HG03342 (cell line): ENCODE measurements around the gene PLCL2.

Source experiments
- ATAC-seq: cut with Tn5 transposase; IDR thresholded peaks from one replicate; pipeline ENCODE4 v1.9.1; 2021; ENCODE audit warnings: mild to moderate bottlenecking, moderate library complexity; ENCODE audit not compliant: unreplicated experiment

PLCL2 gene

DNA sequence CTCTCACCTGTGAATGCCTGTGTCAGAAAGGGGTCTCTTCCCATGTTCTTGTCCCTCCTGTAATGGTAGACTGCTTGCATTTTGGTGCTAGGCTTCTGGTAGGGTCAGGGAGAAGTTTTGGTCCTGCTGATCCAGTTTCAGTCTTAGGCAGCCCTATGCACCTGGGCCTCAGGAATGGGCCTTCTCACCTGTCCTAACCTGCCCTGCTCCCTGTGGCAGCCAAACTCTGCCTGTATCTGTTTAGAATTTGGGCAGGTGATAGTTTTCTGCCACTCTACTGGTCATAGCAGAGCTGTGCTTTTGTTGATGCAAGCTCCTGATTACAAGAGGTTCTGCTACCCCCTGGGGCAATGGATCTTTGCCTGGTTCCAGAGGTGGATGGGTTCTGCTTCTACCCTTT lies 118.7 kb downstream of the PLCL2 start:
- no peak for ATAC-seq

DNA sequence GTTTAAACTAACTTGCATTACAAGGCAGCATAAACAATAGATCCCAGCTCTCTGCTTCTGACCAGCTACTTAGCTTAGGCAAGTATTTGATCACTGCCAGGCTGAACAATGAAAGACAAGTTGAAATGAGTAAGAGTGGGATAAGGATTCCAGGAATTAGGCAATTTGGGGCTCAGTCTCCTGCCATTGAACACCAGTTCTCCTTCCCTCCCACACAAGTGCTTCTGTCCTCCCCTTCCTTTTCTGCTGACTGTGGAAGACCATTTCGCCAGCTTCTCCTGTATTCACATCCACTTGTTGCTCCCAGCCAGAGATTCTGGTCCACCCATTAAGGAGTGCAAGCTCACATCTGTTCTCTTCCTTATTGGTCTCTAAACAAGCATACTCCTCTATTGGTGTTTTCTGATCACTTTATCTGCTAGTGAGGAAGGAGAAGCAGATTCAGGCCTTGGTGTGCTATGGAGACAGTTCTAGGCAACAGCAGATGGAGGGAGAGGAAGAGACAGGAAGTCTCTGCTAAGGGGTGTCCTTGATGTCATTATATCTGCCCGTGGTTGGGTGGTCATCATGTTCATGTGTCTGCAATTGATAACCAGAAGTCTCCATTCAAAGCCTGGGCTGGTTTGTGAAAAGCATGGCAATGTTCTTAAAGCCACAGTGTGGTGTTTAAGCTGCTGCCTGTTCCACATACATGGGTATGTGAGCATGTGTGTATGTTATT lies 121.5 kb downstream of the PLCL2 start:
- ATAC-seq = no peak

- ATAC-seq = no peak
These were observed 122.5 kb downstream of the PLCL2 start for GRCh38 chr3:17007284-17007683.

GRCh38 chr3:17009826-17010225 lies 125.1 kb downstream of the PLCL2 start:
- ATAC-seq = no peak

- no peak for ATAC-seq
These were observed 127.1 kb downstream of the PLCL2 start for GRCh38 chr3:17011728-17012338.

DNA sequence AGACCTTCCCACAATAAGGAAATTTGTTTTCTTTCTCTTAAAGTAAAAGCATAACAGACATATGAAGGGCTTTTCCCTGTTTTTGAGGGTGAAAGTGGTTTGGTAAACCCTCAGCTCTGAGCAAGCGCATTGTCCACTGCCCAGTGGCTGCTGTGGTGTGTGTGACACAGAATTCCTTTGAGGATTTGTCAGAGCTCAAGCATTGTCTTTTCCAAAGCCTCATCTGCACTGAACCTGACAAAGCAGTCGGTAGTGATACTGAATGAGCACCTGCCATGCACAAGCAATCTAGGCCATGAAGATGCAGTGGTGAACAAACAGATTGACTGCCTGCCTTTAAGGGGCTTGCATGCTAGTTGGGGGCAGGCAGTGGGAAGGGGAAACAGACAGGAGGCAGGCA lies 128.3 kb downstream of the PLCL2 start:
- ATAC-seq = no peak

GRCh38 chr3:17013571-17013970 lies 128.8 kb downstream of the PLCL2 start:
- no peak for ATAC-seq

DNA sequence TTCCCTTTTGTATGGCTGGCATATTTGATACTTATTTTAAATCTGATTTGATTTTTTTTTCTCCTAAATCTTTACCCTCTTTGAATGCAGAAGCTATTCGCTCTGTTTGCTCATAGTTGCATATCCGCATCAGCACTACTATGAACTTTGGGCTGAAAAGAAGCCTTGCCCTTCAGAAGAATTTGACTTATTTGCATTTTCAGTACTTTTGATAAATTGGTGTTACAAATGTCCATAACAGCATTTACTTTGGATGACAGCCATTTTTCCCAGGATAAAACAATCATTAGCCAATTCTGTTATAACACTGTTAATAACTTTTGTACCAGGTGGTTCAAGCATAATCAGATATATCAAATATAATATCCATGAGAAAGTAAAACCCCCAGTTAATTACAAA lies 129.5 kb downstream of the PLCL2 start:
- ATAC-seq = no peak

DNA sequence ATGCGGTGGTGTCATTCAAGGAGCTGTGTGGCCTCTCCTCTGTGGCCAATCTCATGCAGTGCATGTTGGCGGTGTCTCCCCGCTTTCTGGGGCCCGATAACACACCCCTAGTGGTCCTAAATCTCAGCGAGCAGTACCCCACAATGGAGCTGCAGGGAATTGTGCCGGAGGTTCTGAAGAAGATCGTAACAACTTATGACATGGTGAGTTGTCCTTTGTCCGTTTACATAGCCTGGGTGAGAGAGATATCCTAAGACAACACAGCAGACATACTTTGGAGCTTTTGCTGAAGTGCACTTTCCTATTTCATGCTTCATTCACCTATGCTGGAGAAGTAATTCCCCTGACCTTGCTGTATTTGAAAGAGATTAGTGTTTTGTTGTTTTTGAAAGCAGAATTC lies 130.0 kb downstream of the PLCL2 start:
- ATAC-seq = no peak

GRCh38 chr3:17021614-17022013 lies 136.9 kb downstream of the PLCL2 start:
- no peak for ATAC-seq

- peak; percentile 85 for ATAC-seq
These were observed 138.4 kb downstream of the PLCL2 start for GRCh38 chr3:17023006-17023664.

- peak; percentile 64 for ATAC-seq
These were observed 140.9 kb downstream of the PLCL2 start for GRCh38 chr3:17025594-17026139.

DNA sequence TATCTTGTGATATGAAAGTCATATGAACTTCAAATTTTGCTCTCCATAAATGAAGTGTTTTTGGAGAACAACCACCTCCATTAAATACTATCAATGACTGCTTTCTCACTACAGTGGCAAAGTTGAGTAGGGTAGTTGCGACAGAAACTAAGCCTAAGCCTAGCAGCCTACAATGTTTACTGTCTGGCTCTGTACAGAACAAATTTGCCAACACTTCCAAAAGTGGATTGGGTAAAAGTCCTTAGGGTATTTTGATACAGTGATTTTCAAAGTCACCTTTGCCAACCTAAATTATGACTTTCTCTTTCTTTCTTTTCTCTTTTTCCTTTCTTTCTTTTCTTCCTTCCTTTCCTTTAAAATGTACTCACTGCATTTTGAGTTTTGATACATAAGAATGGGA lies 142.6 kb downstream of the PLCL2 start:
- ATAC-seq = no peak

GRCh38 chr3:17028363-17028762 lies 143.6 kb downstream of the PLCL2 start:
- ATAC-seq = no peak

DNA sequence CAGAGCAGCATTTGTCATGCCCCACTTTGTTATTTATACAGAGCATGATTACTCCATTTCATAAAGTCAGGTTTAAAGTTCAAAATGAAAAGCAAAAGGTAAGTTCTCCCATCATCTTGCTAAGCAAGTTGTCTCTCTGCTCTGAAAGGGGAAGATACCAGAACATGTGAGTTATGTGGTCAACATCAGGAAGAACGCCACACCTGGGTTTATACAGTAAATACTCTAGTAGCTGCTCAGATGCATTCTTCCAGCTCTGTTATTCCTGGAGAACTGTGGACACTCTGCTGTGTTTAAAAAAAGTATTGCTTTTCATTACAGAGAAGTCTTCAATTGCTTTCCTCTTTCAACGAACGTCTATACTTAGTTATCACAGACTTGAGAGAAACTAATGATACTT lies 145.7 kb downstream of the PLCL2 start:
- ATAC-seq = no peak

DNA sequence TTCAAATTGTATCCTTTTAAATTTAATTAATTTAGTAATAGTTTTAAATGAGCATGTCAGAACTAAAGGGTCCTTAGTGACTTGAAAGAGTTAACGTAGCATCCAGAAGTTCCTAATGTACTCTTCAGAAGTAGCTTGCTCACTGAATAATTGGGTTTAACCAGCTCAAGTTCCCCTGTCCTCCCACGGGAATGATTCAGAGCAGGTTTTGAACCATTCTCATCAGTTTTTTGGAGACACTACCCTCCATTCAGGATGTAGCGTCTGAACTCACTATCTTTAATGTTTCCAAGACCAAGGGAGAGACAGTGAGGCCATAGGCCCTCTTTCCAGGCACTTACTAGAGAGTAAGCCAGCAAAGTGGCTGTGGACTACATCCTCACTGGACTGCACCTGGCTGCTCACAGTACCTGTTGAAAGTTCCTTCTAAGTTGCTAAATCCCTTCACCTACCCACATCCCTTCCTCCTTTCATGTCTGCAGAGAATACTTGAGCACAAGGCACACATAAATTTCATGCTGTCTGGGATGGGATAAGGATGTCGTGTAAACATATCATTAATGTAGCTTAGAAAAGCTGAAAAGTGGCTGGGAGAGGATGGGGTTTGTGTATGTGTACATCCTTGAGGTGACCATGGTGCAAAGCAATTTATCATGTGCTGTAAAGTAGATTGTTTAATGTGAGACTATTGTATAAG lies 146.3 kb downstream of the PLCL2 start:
- ATAC-seq = no peak

DNA sequence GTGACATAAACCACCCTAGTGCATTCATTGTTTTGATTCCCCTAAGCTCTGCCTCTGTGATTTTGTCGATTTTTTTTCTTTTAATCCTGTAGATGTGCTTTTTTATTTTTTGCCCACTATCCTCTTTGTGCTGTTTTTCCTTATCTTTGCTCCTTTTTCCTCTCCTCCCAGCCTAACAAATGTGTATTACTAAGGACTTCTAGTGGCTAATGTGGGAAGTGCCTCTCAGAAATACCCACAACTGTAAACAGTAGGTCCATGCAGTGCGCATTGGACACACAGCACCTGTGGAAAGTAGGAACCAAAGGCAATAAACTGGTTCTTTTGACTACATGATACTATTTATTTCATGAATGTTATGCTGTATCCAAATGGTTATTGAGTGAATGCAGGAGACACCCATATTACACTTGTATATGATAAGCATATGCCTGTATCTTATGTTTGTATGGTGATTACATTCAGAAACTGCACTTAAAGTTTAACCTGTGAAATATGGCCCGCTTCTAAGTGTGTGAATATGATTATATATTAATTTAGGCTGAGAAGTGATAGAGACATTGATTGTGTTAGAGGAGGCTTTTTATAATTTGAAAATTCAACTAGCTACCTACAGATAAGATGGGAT lies 147.8 kb downstream of the PLCL2 start:
- ATAC-seq = no peak

DNA sequence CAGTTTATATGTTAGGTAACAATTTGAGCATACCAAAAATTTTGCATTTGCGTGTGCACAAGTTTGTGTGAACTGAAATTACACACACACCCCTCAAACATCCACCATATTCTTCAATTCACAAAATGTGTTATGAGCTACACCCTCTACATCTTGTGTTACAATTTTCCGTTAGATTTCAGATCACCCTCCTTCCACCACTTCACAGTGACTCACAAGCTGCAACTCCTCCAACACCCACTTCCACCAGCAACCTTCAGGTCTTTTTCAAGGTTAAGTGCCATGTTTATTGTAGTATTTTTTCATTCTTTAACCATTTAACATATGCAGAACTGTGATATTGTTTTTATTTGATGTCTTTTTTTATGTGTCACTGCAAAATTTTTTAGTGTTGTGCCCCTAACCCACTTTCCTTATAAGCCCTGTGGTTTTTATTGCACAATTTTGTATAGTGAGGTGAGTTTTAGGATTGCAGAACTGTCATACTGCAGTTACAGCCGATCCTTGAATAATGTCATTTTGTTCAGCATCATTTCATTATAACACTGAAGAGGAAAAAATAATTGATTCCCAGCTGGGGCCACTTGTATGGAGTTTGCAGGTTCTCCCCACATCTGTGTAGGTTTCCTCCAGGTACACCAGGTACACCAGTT lies 148.9 kb downstream of the PLCL2 start:
- no peak for ATAC-seq

DNA sequence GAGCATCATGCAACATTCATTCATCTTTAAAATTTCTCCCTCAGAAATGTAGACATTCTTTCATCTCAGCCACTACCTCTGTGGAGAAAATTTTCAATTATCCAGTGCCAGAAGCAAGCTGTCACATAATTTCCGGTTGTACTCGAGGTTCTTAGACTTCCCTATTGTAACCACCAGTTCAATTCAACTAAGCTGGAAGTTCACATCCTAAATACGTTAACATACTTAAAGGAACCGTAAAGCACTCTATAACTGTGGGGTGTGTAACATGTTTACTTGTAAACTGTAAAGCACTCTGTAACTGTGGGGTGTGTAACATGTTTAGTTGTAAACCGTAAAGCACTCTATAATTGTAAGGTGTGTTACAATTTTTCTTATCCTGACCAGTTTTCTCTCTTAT lies 150.3 kb downstream of the PLCL2 start:
- ATAC-seq = no peak

DNA sequence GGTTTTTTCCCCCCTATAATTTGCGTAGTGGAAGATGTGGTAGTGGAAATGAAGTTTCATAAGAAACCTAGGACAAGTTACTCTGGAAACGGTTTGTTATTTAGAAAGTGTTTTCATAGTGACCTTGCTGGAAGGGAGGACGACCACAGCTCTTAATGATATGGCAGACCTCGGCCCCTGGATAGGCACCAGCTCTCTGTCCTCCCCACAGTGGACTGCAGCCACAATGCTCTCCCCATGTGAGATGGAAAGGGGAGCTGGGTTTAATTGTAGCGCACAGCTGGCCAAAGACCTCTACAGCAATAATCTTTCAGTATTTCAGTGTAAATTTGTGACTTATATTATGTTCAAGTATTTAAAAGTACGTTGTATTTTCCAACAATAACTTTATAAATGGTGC lies 151.2 kb downstream of the PLCL2 start:
- no peak for ATAC-seq
